GM12864 (cell line): Measurements from ENCODE around the gene NSG1.
"Not testable (repeated sequence)": the region's sequence is repeated elsewhere in the genome, so short reads cannot be mapped to it uniquely, and the experiment has no call there.

Experiments used
- DNase-seq: peaks from one replicate; pipeline ENCODE4 v3.0.0-alpha.2; 2011; ENCODE audit warnings: low read depth
- H3K4me3 ChIP-seq: 2 replicates; pipeline ENCODE4 v1.5.1; 2011; ENCODE audit warnings: mild to moderate bottlenecking, low read depth, low read length, control low read depth
- CTCF ChIP-seq: IDR thresholded peaks from 2 replicates; pipeline ENCODE4 v1.5.1; 2011; ENCODE audit warnings: low read depth, mild to moderate bottlenecking, moderate library complexity, low read length, control low read depth, inconsistent platforms; ENCODE audit errors: missing control alignments

Gene NSG1

GRCh38 chr4:4347585-4347984 lies 39.3 kb upstream of the NSG1 start:
- no peak for TF ChIP-seq CTCF
- DNase-seq: no peak
- H3K4me3 ChIP-seq: no peak overlapping the region

GRCh38 chr4:4348585-4348984 lies 38.3 kb upstream of the NSG1 start:
- DNase-seq, H3K4me3 ChIP-seq: not testable (repeated sequence)

- TF ChIP-seq CTCF: no peak
- H3K4me3 ChIP-seq: no peak overlapping the region
- no peak for DNase-seq
Observed at GRCh38 chr4:4349867-4350266, 37.0 kb upstream of the NSG1 start.

- no peak for TF ChIP-seq CTCF
- H3K4me3 ChIP-seq: no peak overlapping the region
- DNase-seq: no peak
Observed at GRCh38 chr4:4350909-4351308, 36.0 kb upstream of the NSG1 start.

- no peak overlapping the region for H3K4me3 ChIP-seq
- TF ChIP-seq CTCF: no peak
- DNase-seq: no peak
Observed at GRCh38 chr4:4355302-4355701, 31.6 kb upstream of the NSG1 start.

- no peak for TF ChIP-seq CTCF
- DNase-seq: no peak
- no peak overlapping the region for H3K4me3 ChIP-seq
Observed at GRCh38 chr4:4356106-4357041, 30.5 kb upstream of the NSG1 start.

- no peak for DNase-seq
- no peak overlapping the region for H3K4me3 ChIP-seq
- TF ChIP-seq CTCF: no peak
Observed at GRCh38 chr4:4358093-4358854, 28.6 kb upstream of the NSG1 start.
